ENCODE results near the gene PIK3R5. TPM values are rescaled to one million over a fixed set of nuclear protein-coding genes. Genes with fewer than 3 reads are reported as not detected.
A peak's percentile ranks its signal among the peaks of the same experiment; 100 is the strongest.

PIK3R5 gene
- total RNA-seq, 2 experiments from 2014 or later: 46.7 to 50.4 TPM

DNA sequence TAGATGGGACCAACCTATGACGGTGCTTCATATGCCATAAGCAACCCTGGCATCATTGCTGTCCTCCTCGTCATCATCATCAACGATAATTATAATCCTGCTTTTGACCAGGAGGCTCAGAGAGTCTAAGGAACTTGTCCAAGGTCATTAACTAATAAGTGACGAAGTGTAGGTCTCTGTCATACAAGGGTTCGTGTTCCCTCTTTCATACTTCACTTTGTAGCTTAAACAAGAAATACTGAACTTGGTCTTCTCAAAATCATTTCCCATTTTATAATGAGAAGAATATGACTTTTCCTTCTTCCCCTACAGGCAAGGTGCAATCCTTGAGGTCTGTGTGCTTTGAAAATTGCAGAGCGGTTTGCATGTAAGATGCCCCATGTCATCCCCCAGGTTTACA is 66.9 kb downstream of the PIK3R5 start:
- Mint-ChIP-seq H3K36me3 (ENCODE audit: low read depth) (peaks cover 64% of the 10 kb centered on the region), H3K4me3 (no peak overlapping the region)
- TF ChIP-seq, protein P1, sequence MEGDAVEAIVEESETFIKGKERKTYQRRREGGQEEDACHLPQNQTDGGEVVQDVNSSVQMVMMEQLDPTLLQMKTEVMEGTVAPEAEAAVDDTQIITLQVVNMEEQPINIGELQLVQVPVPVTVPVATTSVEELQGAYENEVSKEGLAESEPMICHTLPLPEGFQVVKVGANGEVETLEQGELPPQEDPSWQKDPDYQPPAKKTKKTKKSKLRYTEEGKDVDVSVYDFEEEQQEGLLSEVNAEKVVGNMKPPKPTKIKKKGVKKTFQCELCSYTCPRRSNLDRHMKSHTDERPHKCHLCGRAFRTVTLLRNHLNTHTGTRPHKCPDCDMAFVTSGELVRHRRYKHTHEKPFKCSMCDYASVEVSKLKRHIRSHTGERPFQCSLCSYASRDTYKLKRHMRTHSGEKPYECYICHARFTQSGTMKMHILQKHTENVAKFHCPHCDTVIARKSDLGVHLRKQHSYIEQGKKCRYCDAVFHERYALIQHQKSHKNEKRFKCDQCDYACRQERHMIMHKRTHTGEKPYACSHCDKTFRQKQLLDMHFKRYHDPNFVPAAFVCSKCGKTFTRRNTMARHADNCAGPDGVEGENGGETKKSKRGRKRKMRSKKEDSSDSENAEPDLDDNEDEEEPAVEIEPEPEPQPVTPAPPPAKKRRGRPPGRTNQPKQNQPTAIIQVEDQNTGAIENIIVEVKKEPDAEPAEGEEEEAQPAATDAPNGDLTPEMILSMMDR (IDR thresholded peaks at IDR 0.05): no peak

DNA sequence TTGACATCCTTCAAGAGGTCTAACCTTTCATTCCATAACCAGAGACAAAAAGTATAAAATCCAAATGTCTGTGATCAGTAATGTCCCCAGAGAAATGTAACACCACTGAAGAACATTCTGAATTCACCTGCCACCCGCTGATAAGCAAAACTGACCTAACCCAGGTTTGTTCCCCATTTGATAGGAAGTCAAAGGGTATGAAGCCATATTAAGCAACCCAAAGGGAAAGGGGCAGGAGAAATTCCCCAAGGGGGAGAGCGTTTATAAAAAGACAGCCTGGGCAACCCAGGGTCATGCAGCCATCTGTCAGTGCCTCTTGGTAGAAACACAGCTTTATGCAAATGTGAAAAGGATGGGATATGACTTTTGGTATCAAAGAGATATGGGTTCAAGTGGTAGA is 67.4 kb downstream of the PIK3R5 start:
- TF ChIP-seq, protein P1 (IDR thresholded peaks at IDR 0.05): no peak
- H3K27ac Mint-ChIP-seq: peak overlapping the region; percentile 91
- intact Hi-C loops (cut with micrococcal nuclease): no loop called here
- H3K4me3 Mint-ChIP-seq: no peak overlapping the region
- CTCF ChIA-PET: interaction anchor here (1.2 to 1.6 kb wide), 3 partner anchors 64 to 112 kb away, joined by 3 to 5 read pairs (median 4); partner anchors contain the start of gene PIK3R5
- H3K36me3 Mint-ChIP-seq (ENCODE audit: low read depth): peaks cover 63% of the 10 kb centered on the region
- DNase-seq (no peak), ATAC-seq (no peak)
- POLR2A ChIA-PET: interaction anchor here (0.6 to 4.8 kb wide), 6 partner anchors 13 to 87 kb away, joined by 3 to 38 read pairs (median 5); partner anchors contain the start of gene PIK3R5
- peaks cover 78% of the 10 kb centered on the region for H3K4me1 Mint-ChIP-seq (ENCODE audit: low read depth)
- H3K9me3 Mint-ChIP-seq: no peaks in the 10 kb centered on the region
- no peaks in the 10 kb centered on the region for H3K27me3 Mint-ChIP-seq

More for the DNA sequence above, 66.9 kb downstream of the PIK3R5 start:
- CTCF ChIA-PET: interaction anchor here (1.2 to 1.6 kb wide), 4 partner anchors 63 to 113 kb away, joined by 3 to 6 read pairs (median 4); partner anchors contain the start of gene PIK3R5
- Mint-ChIP-seq H3K27ac (peak overlapping the region; percentile 91), H3K4me1 (ENCODE audit: low read depth) (peaks cover 77% of the 10 kb centered on the region), H3K27me3 (no peaks in the 10 kb centered on the region), H3K9me3 (no peaks in the 10 kb centered on the region)
- no peak for DNase-seq
- POLR2A ChIA-PET: interaction anchor here (0.6 to 4.8 kb wide), 9 partner anchors 13 to 87 kb away, joined by 3 to 38 read pairs (median 5); partner anchors contain the start of gene PIK3R5
- intact Hi-C loops (cut with micrococcal nuclease): no loop called here
- no peak for ATAC-seq

DNA sequence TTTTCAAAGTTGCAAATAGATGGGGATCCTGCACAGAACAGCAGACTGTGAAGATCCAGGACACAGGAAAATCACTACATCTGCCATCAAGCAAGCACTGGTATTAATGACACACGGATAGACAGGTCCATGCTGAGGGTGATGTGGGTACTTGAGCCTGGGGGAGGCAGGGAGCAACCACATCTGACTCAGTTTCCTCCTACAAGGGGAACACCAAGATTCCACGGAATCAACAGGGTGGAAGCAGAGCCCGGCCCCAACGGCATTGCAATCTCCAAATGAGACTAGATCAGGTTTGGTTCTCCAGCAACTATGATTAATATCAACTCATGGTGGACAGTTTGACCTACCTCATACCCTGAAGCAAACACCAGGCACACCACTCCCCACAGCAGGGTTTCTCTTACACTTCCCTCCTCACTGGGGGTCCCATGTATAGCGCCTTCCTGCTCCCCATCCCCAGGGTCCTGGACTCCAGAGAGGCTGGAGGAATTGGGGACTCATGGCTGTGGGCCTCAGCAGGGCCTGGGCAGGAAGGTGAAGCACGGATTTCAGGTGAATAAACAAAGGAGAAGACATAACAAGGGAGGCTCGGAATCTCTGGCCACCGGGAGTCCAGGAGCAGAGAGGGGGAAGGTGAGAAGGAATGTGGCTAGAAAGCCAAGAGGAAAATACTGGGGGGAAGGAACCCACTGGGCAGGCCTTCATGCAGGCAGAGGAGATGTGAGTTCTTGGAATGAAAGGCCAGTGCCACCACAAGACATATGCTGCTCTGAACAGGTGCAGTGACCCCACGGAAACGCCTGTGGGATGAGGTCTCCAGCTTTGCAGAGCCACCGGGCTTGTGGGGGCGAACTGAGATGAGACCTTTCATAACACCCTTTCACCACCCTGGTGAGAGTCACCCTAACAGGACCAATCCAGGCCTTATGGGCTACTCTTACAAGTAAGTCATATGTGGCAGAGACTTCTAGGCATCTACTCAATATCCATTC is 68.6 kb downstream of the PIK3R5 start:
- peak; percentile 61 for DNase-seq
- Mint-ChIP-seq H3K27ac (peak overlapping the region; percentile 61), H3K4me1 (ENCODE audit: low read depth) (peaks cover 87% of the 10 kb centered on the region), H3K36me3 (ENCODE audit: low read depth) (peaks cover 68% of the 10 kb centered on the region), H3K4me3 (no peak overlapping the region), H3K9me3 (no peaks in the 10 kb centered on the region), H3K27me3 (no peaks in the 10 kb centered on the region)
- TF ChIP-seq, protein P1 (IDR thresholded peaks at IDR 0.05): no peak
- intact Hi-C loops (cut with micrococcal nuclease): no loop called here
- CTCF ChIA-PET: interaction anchor here (0.5 to 3.4 kb wide), 10 partner anchors 19 to 235 kb away, joined by 3 to 27 read pairs (median 7); no protein-coding TSS in a partner anchor
- ATAC-seq: no peak
- POLR2A ChIA-PET: interaction anchor here (0.5 to 1.6 kb wide), 3 partner anchors 65 to 458 kb away, joined by 3 to 4 read pairs (median 3); no protein-coding TSS in a partner anchor

- CTCF ChIA-PET: interaction anchor here (0.5 to 3.4 kb wide), 19 partner anchors 10 to 234 kb away, joined by 3 to 27 read pairs (median 8); partner anchors contain the start of gene PIK3R5
- peak overlapping the region; percentile 61 for H3K27ac Mint-ChIP-seq
Observed at GRCh38 chr17:8896087-8896486, 69.4 kb downstream of the PIK3R5 start.

More at GRCh38 chr17:8896087-8896486, 69.4 kb downstream of the PIK3R5 start:
- POLR2A ChIA-PET: interaction anchor here (0.5 to 1.8 kb wide), 6 partner anchors 17 to 457 kb away, joined by 3 to 8 read pairs (median 4); no protein-coding TSS in a partner anchor
- Mint-ChIP-seq H3K9me3 (no peaks in the 10 kb centered on the region), H3K4me1 (ENCODE audit: low read depth) (peaks cover 80% of the 10 kb centered on the region), H3K36me3 (ENCODE audit: low read depth) (peaks cover 61% of the 10 kb centered on the region), H3K4me3 (no peak overlapping the region), H3K27me3 (no peaks in the 10 kb centered on the region)
- ATAC-seq (no peak), DNase-seq (no peak)
- TF ChIP-seq, protein P1 (IDR thresholded peaks at IDR 0.05): no peak
- intact Hi-C loops (cut with micrococcal nuclease): no loop called here
